Lower leg skin (tissue), 3 donors: ENCODE measurements around the gene UBASH3A.

Experiments
- POLR2A ChIP-seq, 2 donors: fragments of 450-650 bp; IDR thresholded peaks; one replicate each; pipeline ENCODE4 v1.6.1; 2016 to 2017; ENCODE audit warnings: antibody characterized with exemption in 2 of 2, mild to moderate bottlenecking in 1 of 2, moderate library complexity in 1 of 2
- TF ChIP-seq, protein P1 (sequence below), 3 donors: fragments of 450-650 bp; IDR thresholded peaks; one replicate each; pipeline ENCODE4 v1.5.1; 2016; ENCODE audit warnings: antibody characterized with exemption in 3 of 3, mild to moderate bottlenecking in 3 of 3, moderate library complexity in 2 of 3

DNA sequence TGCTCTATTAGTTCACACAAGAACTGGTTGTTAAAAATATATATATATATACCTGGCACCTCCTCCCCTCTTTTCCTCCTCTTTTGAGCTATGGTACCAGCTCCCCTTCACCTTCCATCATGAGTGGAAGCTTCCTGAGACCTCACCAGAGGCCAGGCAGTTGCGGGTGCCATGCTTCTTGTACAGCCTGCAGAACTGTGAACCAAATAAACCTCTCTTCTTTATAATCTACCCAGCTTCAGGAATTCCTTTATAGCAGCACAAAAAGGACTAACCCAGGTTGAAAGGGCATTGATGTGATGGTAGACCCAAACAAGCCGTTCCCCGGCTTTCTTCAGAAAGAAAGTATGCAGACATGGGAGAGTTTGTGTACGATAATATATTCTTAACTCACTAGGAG is 77.5 kb downstream of the UBASH3A start:
- TF ChIP-seq, protein P1, sequence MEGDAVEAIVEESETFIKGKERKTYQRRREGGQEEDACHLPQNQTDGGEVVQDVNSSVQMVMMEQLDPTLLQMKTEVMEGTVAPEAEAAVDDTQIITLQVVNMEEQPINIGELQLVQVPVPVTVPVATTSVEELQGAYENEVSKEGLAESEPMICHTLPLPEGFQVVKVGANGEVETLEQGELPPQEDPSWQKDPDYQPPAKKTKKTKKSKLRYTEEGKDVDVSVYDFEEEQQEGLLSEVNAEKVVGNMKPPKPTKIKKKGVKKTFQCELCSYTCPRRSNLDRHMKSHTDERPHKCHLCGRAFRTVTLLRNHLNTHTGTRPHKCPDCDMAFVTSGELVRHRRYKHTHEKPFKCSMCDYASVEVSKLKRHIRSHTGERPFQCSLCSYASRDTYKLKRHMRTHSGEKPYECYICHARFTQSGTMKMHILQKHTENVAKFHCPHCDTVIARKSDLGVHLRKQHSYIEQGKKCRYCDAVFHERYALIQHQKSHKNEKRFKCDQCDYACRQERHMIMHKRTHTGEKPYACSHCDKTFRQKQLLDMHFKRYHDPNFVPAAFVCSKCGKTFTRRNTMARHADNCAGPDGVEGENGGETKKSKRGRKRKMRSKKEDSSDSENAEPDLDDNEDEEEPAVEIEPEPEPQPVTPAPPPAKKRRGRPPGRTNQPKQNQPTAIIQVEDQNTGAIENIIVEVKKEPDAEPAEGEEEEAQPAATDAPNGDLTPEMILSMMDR (IDR thresholded peaks at IDR 0.05) = no peak
- TF ChIP-seq POLR2A (IDR thresholded peaks at IDR 0.05) = no peak
